HEK293 (cell line): ENCODE results near the gene TFDP1.
A peak's percentile ranks its signal among the peaks of the same experiment; 100 is the strongest.

Experiments used
- CTCF ChIA-PET: fragments of 350-600 bp; formaldehyde crosslinking; extraction: SDS; loops from one replicate; lab custom pipeline; 2021; ENCODE audit warnings: antibody characterized with exemption; lab: Yijun Ruan, JAX
- POLR2A ChIA-PET: fragments of 300-600 bp; formaldehyde crosslinking; extraction: SDS; loops from one replicate; lab custom pipeline; 2020; ENCODE audit warnings: antibody characterized with exemption, inconsistent platforms; lab: Yijun Ruan, JAX
- H3K27ac ChIP-seq: fragments of 200-500 bp; sonication (Bioruptor generic); 2 replicates; pipeline ENCODE4 v1.5.1; 2014; ENCODE audit warnings: low read depth, low read length, control low read depth, inconsistent platforms; ENCODE audit errors: extremely low read depth
- H3K36me3 ChIP-seq, 2 experiments: fragments of 200-500 bp in 1 of 2; sonication (Bioruptor generic) in 1 of 2; 1 replicate in 1 of 2; 2 replicates in 1 of 2; pipeline ENCODE4 v1.5.1; 2014 to 2017; ENCODE audit warnings: inconsistent platforms in 2 of 2, low read length in 2 of 2; ENCODE audit not compliant: control insufficient read depth in 2 of 2, insufficient read depth in 1 of 2
- H3K4me1 ChIP-seq: fragments of 200-500 bp; sonication (Bioruptor generic); 2 replicates; pipeline ENCODE4 v1.5.1; 2014; ENCODE audit warnings: mild to moderate bottlenecking, low read length, inconsistent platforms; ENCODE audit not compliant: control insufficient read depth, insufficient read depth
- H3K4me3 ChIP-seq: 2 replicates; pipeline ENCODE4 v1.5.1; 2011; ENCODE audit warnings: low read depth, mild to moderate bottlenecking, control low read depth, low read length, moderate library complexity
- H3K9me3 ChIP-seq: fragments of 200-500 bp; sonication (Bioruptor generic); 2 replicates; pipeline ENCODE4 v1.5.1; 2014; ENCODE audit warnings: low read depth, low read length, inconsistent platforms; ENCODE audit not compliant: control insufficient read depth, insufficient read depth
- GLIS2 ChIP-seq: fragments of 450-650 bp; formaldehyde crosslinking; IDR thresholded peaks from 2 replicates; pipeline ENCODE4 v1.5.1; 2016; ENCODE audit warnings: missing biosample characterization, missing genetic modification characterization
- KLF10 ChIP-seq: fragments of 450-650 bp; IDR thresholded peaks from 2 replicates; pipeline ENCODE4 v1.5.1; 2018; ENCODE audit warnings: missing biosample characterization, mild to moderate bottlenecking, missing genetic modification characterization
- MYNN ChIP-seq: fragments of 450-650 bp; formaldehyde crosslinking; IDR thresholded peaks from 2 replicates; pipeline ENCODE4 v1.5.1; 2016; ENCODE audit warnings: missing biosample characterization, missing genetic modification characterization, borderline replicate concordance
- MZF1 ChIP-seq: fragments of 450-650 bp; formaldehyde crosslinking; IDR thresholded peaks from 2 replicates; pipeline ENCODE4 v1.5.1; 2017; ENCODE audit warnings: missing biosample characterization, missing genetic modification characterization, borderline replicate concordance
- SCRT1 ChIP-seq: fragments of 450-650 bp; formaldehyde crosslinking; IDR thresholded peaks from 2 replicates; pipeline ENCODE4 v1.5.1; 2016; ENCODE audit warnings: missing biosample characterization, missing genetic modification characterization, borderline replicate concordance
- ZBTB44 ChIP-seq: fragments of 450-650 bp; IDR thresholded peaks from 2 replicates; pipeline ENCODE4 v1.5.1; 2018; ENCODE audit warnings: missing biosample characterization, mild to moderate bottlenecking, missing genetic modification characterization
- ZBTB48 ChIP-seq: fragments of 450-650 bp; formaldehyde crosslinking; IDR thresholded peaks from 2 replicates; pipeline ENCODE4 v1.5.1; 2016; ENCODE audit warnings: missing biosample characterization, missing genetic modification characterization
- ZNF2 ChIP-seq: fragments of 450-650 bp; formaldehyde crosslinking; IDR thresholded peaks from 2 replicates; pipeline ENCODE4 v1.5.1; 2016; ENCODE audit warnings: missing biosample characterization, missing genetic modification characterization
- ZNF202 ChIP-seq: fragments of 450-650 bp; formaldehyde crosslinking; IDR thresholded peaks from 2 replicates; pipeline ENCODE4 v1.5.1; 2016; ENCODE audit warnings: missing biosample characterization, missing genetic modification characterization, borderline replicate concordance
- ZNF274 ChIP-seq, 2 experiments: fragments of 200-500 bp in 1 of 2; fragments of 450-650 bp in 1 of 2; sonication (Bioruptor generic) in 1 of 2; formaldehyde crosslinking in 1 of 2; IDR thresholded peaks; 2 replicates each; pipeline versions ENCODE4 v1.5.1 to v1.6.1; 2014 to 2016; ENCODE audit warnings: borderline replicate concordance in 1 of 2, inconsistent platforms in 1 of 2, low read length in 1 of 2, missing biosample characterization in 1 of 2, missing genetic modification characterization in 1 of 2
- ZNF302 ChIP-seq: fragments of 450-650 bp; formaldehyde crosslinking; IDR thresholded peaks from 2 replicates; pipeline ENCODE4 v1.5.1; 2016; ENCODE audit warnings: missing biosample characterization, missing genetic modification characterization, low read depth
- ZNF311 ChIP-seq: fragments of 450-650 bp; formaldehyde crosslinking; IDR thresholded peaks from 2 replicates; pipeline ENCODE4 v1.5.1; 2017; ENCODE audit warnings: missing biosample characterization, missing genetic modification characterization, borderline replicate concordance
- ZNF354C ChIP-seq: fragments of 450-650 bp; formaldehyde crosslinking; IDR thresholded peaks from 2 replicates; pipeline ENCODE4 v1.5.1; 2016; ENCODE audit warnings: missing biosample characterization, missing genetic modification characterization, low read depth, borderline replicate concordance
- ZNF473 ChIP-seq: fragments of 450-650 bp; formaldehyde crosslinking; IDR thresholded peaks from 2 replicates; pipeline ENCODE4 v1.5.1; 2017; ENCODE audit warnings: missing biosample characterization, missing genetic modification characterization
- ZNF501 ChIP-seq: fragments of 450-650 bp; formaldehyde crosslinking; IDR thresholded peaks from 2 replicates; pipeline ENCODE4 v1.5.1; 2016; ENCODE audit warnings: missing biosample characterization, missing genetic modification characterization
- ZNF548 ChIP-seq: fragments of 450-650 bp; formaldehyde crosslinking; IDR thresholded peaks from 2 replicates; pipeline ENCODE4 v1.5.1; 2016; ENCODE audit warnings: missing biosample characterization, missing genetic modification characterization
- ZNF561 ChIP-seq: fragments of 450-650 bp; IDR thresholded peaks from 2 replicates; pipeline ENCODE4 v1.5.1; 2018; ENCODE audit warnings: missing biosample characterization, missing genetic modification characterization, borderline replicate concordance
- ZNF580 ChIP-seq: fragments of 450-650 bp; formaldehyde crosslinking; IDR thresholded peaks from 2 replicates; pipeline ENCODE4 v1.5.1; 2016; ENCODE audit warnings: missing biosample characterization, missing genetic modification characterization
- ZNF707 ChIP-seq: fragments of 450-650 bp; formaldehyde crosslinking; IDR thresholded peaks from 2 replicates; pipeline ENCODE4 v1.5.1; 2016; ENCODE audit warnings: missing biosample characterization, missing genetic modification characterization
- ZNF837 ChIP-seq: fragments of 450-650 bp; formaldehyde crosslinking; IDR thresholded peaks from 2 replicates; pipeline ENCODE4 v1.5.1; 2016; ENCODE audit warnings: missing biosample characterization, missing genetic modification characterization
- ZSCAN18 ChIP-seq: fragments of 450-650 bp; formaldehyde crosslinking; IDR thresholded peaks from 2 replicates; pipeline ENCODE4 v1.5.1; 2016; ENCODE audit warnings: missing biosample characterization, missing genetic modification characterization
- TF ChIP-seq, protein P1 (sequence below): fragments of 450-650 bp; formaldehyde crosslinking; IDR thresholded peaks from 2 replicates; pipeline ENCODE4 v1.5.1; 2016; ENCODE audit warnings: missing biosample characterization, missing genetic modification characterization
- TF ChIP-seq, protein P2 (sequence below): fragments of 450-650 bp; formaldehyde crosslinking; IDR thresholded peaks from 2 replicates; pipeline ENCODE4 v1.5.1; 2016; ENCODE audit warnings: missing biosample characterization, missing genetic modification characterization, borderline replicate concordance
- TF ChIP-seq, protein P3 (sequence below): fragments of 450-650 bp; formaldehyde crosslinking; IDR thresholded peaks from 2 replicates; pipeline ENCODE4 v1.5.1; 2016; ENCODE audit warnings: missing biosample characterization, missing genetic modification characterization
- TF ChIP-seq, protein P4 (sequence below): fragments of 450-650 bp; formaldehyde crosslinking; IDR thresholded peaks from 2 replicates; pipeline ENCODE4 v1.5.1; 2016; ENCODE audit warnings: missing biosample characterization, missing genetic modification characterization

TFDP1 gene

DNA sequence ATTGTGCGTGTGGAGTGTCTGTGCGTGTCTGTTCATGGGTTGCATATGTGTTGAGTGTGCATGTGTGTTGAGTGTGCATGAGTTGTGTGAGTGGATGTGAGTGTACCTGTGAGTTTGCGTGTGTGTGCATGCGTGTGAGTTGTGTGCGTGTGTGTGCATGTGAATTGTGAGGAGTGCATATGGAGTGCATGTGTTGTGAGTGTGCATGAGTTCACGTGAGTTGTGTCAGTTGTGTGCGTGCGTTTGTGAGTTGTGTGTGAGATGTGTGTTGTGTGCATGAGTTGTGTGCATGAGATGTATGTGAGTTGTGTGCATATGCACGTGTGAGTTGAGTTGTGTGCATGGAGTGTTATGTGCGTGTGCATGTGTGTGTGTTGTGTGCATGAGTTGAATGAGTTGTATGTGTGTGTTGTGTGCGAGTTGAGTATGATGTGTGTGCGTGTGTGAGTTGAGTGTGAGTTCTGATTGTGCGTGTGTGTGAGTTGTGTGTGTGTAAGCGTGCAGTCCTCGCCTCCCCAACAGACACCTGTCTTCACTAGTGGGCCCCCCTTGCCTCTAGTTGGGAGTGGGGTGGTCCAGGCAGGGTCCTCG is 29.3 kb downstream of the TFDP1 start:
- CTCF ChIA-PET, result interaction anchor here (0.8 kb wide), 1 partner anchor 366 kb away, joined by 4 read pairs; no protein-coding TSS in a partner anchor
- H3K27ac ChIP-seq, result no peak overlapping the region
- peaks cover 11 to 83% of the 10 kb centered on the region in 2 experiments; a peak in 2 of 3 replicates for H3K36me3 ChIP-seq
- TF ChIP-seq, protein P1, sequence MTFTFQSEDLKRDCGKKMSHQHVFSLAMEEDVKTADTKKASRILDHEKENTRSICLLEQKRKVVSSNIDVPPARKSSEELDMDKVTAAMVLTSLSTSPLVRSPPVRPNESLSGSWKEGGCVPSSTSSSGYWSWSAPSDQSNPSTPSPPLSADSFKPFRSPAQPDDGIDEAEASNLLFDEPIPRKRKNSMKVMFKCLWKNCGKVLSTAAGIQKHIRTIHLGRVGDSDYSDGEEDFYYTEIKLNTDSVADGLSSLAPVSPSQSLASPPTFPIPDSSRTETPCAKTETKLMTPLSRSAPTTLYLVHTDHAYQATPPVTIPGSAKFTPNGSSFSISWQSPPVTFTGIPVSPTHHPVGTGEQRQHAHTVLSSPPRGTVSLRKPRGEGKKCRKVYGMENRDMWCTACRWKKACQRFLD (tag by site-specific recombination), result no peak
- TF ChIP-seq ZNF561 (tag by site-specific recombination) (no peak), KLF10 (no peak), MZF1 (tag by site-specific recombination) (no peak), GLIS2 (tag by site-specific recombination) (no peak), ZBTB48 (tag by site-specific recombination) (no peak), ZNF501 (tag by site-specific recombination) (no peak), ZNF354C (tag by site-specific recombination) (no peak), ZNF707 (tag by site-specific recombination) (0 out of 2 replicates have a peak, but pooled peaks have one; percentile 31), MYNN (tag by site-specific recombination) (no peak), ZNF274 (IDR thresholded peaks at IDR 0.05; ENCODE audit: low read length) (no peak), ZNF274 (tag by site-specific recombination; IDR thresholded peaks at IDR 0.05; ENCODE audit: borderline replicate concordance) (no peak), ZNF580 (tag by site-specific recombination) (no peak), ZSCAN18 (tag by site-specific recombination) (no peak), ZNF837 (tag by site-specific recombination) (no peak), ZNF311 (tag by site-specific recombination) (peak; percentile 65; the same call in 1 of the 2 replicates), ZNF2 (peak; percentile 37; the same call in 1 of the 2 replicates), ZNF202 (tag by site-specific recombination) (no peak), ZBTB44 (tag by site-specific recombination) (no peak), ZNF302 (tag by site-specific recombination) (no peak), ZNF548 (no peak), ZNF473 (tag by site-specific recombination) (0 out of 2 replicates have a peak, but pooled peaks have one; percentile 23), SCRT1 (tag by site-specific recombination) (no peak)
- TF ChIP-seq, protein P2, sequence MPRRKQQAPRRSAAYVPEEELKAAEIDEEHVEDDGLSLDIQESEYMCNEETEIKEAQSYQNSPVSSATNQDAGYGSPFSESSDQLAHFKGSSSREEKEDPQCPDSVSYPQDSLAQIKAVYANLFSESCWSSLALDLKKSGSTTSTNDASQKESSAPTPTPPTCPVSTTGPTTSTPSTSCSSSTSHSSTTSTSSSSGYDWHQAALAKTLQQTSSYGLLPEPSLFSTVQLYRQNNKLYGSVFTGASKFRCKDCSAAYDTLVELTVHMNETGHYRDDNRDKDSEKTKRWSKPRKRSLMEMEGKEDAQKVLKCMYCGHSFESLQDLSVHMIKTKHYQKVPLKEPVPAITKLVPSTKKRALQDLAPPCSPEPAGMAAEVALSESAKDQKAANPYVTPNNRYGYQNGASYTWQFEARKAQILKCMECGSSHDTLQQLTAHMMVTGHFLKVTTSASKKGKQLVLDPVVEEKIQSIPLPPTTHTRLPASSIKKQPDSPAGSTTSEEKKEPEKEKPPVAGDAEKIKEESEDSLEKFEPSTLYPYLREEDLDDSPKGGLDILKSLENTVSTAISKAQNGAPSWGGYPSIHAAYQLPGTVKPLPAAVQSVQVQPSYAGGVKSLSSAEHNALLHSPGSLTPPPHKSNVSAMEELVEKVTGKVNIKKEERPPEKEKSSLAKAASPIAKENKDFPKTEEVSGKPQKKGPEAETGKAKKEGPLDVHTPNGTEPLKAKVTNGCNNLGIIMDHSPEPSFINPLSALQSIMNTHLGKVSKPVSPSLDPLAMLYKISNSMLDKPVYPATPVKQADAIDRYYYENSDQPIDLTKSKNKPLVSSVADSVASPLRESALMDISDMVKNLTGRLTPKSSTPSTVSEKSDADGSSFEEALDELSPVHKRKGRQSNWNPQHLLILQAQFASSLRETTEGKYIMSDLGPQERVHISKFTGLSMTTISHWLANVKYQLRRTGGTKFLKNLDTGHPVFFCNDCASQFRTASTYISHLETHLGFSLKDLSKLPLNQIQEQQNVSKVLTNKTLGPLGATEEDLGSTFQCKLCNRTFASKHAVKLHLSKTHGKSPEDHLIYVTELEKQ, result no peak
- TF ChIP-seq, protein P3, sequence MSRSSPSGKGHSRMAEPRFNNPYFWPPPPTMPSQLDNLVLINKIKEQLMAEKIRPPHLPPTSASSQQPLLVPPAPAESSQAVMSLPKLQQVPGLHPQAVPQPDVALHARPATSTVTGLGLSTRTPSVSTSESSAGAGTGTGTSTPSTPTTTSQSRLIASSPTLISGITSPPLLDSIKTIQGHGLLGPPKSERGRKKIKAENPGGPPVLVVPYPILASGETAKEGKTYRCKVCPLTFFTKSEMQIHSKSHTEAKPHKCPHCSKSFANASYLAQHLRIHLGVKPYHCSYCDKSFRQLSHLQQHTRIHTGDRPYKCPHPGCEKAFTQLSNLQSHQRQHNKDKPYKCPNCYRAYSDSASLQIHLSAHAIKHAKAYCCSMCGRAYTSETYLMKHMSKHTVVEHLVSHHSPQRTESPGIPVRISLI, result no peak
- TF ChIP-seq, protein P4, sequence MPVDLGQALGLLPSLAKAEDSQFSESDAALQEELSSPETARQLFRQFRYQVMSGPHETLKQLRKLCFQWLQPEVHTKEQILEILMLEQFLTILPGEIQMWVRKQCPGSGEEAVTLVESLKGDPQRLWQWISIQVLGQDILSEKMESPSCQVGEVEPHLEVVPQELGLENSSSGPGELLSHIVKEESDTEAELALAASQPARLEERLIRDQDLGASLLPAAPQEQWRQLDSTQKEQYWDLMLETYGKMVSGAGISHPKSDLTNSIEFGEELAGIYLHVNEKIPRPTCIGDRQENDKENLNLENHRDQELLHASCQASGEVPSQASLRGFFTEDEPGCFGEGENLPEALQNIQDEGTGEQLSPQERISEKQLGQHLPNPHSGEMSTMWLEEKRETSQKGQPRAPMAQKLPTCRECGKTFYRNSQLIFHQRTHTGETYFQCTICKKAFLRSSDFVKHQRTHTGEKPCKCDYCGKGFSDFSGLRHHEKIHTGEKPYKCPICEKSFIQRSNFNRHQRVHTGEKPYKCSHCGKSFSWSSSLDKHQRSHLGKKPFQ (tag by site-specific recombination), result 0 out of 2 replicates have a peak, but pooled peaks have one; percentile 57

More for the DNA sequence above, 29.3 kb downstream of the TFDP1 start:
- POLR2A ChIA-PET, result no interaction called here
- H3K4me3 ChIP-seq, result no peak overlapping the region
- no peaks in the 10 kb centered on the region for H3K9me3 ChIP-seq
- no peaks in the 10 kb centered on the region for H3K4me1 ChIP-seq
